Ovary (tissue), 3 donors: ENCODE data around the gene DDR1.

Experiments used
- CTCF ChIP-seq, 3 donors: fragments of 450-650 bp in 2 of 3; fragments of 200-600 bp in 1 of 3; IDR thresholded peaks; one replicate each; pipeline versions ENCODE4 v1.5.1 to v1.8.0; 2016 to 2022; ENCODE audit warnings: antibody characterized with exemption in 3 of 3, mild to moderate bottlenecking in 1 of 3
- EP300 ChIP-seq: sonication (generic); formaldehyde crosslinking; IDR thresholded peaks from one replicate; pipeline ENCODE4 v1.6.1; 2017; ENCODE audit warnings: antibody characterized with exemption
- POLR2A ChIP-seq: fragments of 450-650 bp; IDR thresholded peaks from one replicate; pipeline ENCODE4 v1.6.1; 2017; ENCODE audit warnings: antibody characterized with exemption, mild to moderate bottlenecking, moderate library complexity
- donor health status: DM: no; HTN: no; CAD: no.

- TF ChIP-seq EP300 = no peak
- TF ChIP-seq CTCF (IDR thresholded peaks at IDR 0.05) = no peak
- no peak for TF ChIP-seq POLR2A
These were observed 20.0 kb upstream of the DDR1 start for GRCh38 chr6:30864325-30864724.
